Mucosa of stomach (tissue), 1 donor: ENCODE measurements around the gene PRELID3B.
"Not testable (repeated sequence)": the region's sequence is repeated elsewhere in the genome, so short reads cannot be mapped to it uniquely, and the experiment has no call there.

ENCODE experiments used
- H3K27me3 ChIP-seq: one replicate; pipeline ENCODE4 v1.7.0; 2013; ENCODE audit warnings: mild to moderate bottlenecking, low read length; ENCODE audit not compliant: control insufficient read depth, insufficient read depth
- H3K36me3 ChIP-seq: one replicate; pipeline ENCODE4 v1.7.0; 2013; ENCODE audit warnings: low read length; ENCODE audit not compliant: control insufficient read depth, insufficient read depth
- H3K4me1 ChIP-seq: one replicate; pipeline ENCODE4 v1.7.0; 2013; ENCODE audit warnings: mild to moderate bottlenecking, low read length; ENCODE audit not compliant: control insufficient read depth, insufficient read depth
- H3K4me3 ChIP-seq: one replicate; pipeline ENCODE4 v1.7.0; 2013; ENCODE audit warnings: low read length
- H3K9ac ChIP-seq: one replicate; pipeline ENCODE4 v1.7.0; 2013; ENCODE audit warnings: mild to moderate bottlenecking, low read length, moderate library complexity
- H3K9me3 ChIP-seq: one replicate; pipeline ENCODE4 v1.7.0; 2013; ENCODE audit warnings: mild to moderate bottlenecking, low read length, moderate library complexity; ENCODE audit not compliant: control insufficient read depth
- donor health status: Pancreatic carcinoma.

PRELID3B gene

GRCh38 chr20:59013031-59013951 lies 29.3 kb downstream of the PRELID3B start:
- no peak overlapping the region for H3K9ac ChIP-seq
- no peaks in the 10 kb centered on the region for H3K36me3 ChIP-seq
- no peak overlapping the region for H3K4me3 ChIP-seq
- no peaks in the 10 kb centered on the region for H3K9me3 ChIP-seq
- no peaks in the 10 kb centered on the region for H3K27me3 ChIP-seq
- H3K4me1 ChIP-seq: peaks cover 20% of the 10 kb centered on the region

- H3K9ac ChIP-seq, H3K36me3 ChIP-seq, H3K27me3 ChIP-seq, H3K9me3 ChIP-seq, H3K4me3 ChIP-seq: not testable (repeated sequence)
- H3K4me1 ChIP-seq: peaks cover 31% of the 10 kb centered on the region
These were observed 30.8 kb downstream of the PRELID3B start for GRCh38 chr20:59011874-59012157.

- Histone ChIP-seq H3K9me3 (no peaks in the 10 kb centered on the region), H3K4me1 (peaks cover 34% of the 10 kb centered on the region), H3K36me3 (no peaks in the 10 kb centered on the region), H3K4me3 (no peak overlapping the region), H3K27me3 (no peaks in the 10 kb centered on the region), H3K9ac (no peak overlapping the region)
These were observed 31.4 kb downstream of the PRELID3B start for GRCh38 chr20:59010995-59011873.

- no peak overlapping the region for H3K9ac ChIP-seq
- peaks cover 41% of the 10 kb centered on the region for H3K4me1 ChIP-seq
- H3K27me3 ChIP-seq: no peaks in the 10 kb centered on the region
- no peaks in the 10 kb centered on the region for H3K36me3 ChIP-seq
- H3K4me3 ChIP-seq: no peak overlapping the region
- H3K9me3 ChIP-seq: no peaks in the 10 kb centered on the region
These were observed 32.1 kb downstream of the PRELID3B start for GRCh38 chr20:59010321-59010994.

- Histone ChIP-seq H3K27me3 (no peaks in the 10 kb centered on the region), H3K4me1 (peaks cover 54% of the 10 kb centered on the region), H3K4me3 (no peak overlapping the region), H3K9ac (no peak overlapping the region), H3K36me3 (no peaks in the 10 kb centered on the region), H3K9me3 (no peaks in the 10 kb centered on the region)
These were observed 33.8 kb downstream of the PRELID3B start for GRCh38 chr20:59008715-59009336.

- Histone ChIP-seq H3K4me3 (no peak overlapping the region), H3K9ac (peak overlapping the region; percentile 45), H3K27me3 (no peaks in the 10 kb centered on the region), H3K9me3 (no peaks in the 10 kb centered on the region), H3K36me3 (no peaks in the 10 kb centered on the region), H3K4me1 (peaks cover 58% of the 10 kb centered on the region)
These were observed 34.7 kb downstream of the PRELID3B start for GRCh38 chr20:59007665-59008511.

GRCh38 chr20:59006864-59007664 lies 35.5 kb downstream of the PRELID3B start, which contains the start of gene CTSZ:
TSS of gene CTSZ (minus strand) at chr20:59007254. CDS start at chr20:59007128, 126 bp downstream.
- Histone ChIP-seq H3K9ac (peak within 1 kb of the TSS; percentile 91), H3K9me3 (no peaks in the 10 kb centered on the region), H3K36me3 (no peaks in the 10 kb centered on the region), H3K4me1 (peaks cover 58% of the 10 kb centered on the region), H3K4me3 (peak within 1 kb of the TSS; percentile 56), H3K27me3 (no peaks in the 10 kb centered on the region)

GRCh38 chr20:59006167-59006863 lies 36.3 kb downstream of the PRELID3B start:
- Histone ChIP-seq H3K9me3 (no peaks in the 10 kb centered on the region), H3K4me3 (peak overlapping the region; percentile 56), H3K27me3 (no peaks in the 10 kb centered on the region), H3K4me1 (peaks cover 54% of the 10 kb centered on the region), H3K36me3 (no peaks in the 10 kb centered on the region), H3K9ac (peak overlapping the region; percentile 91)

GRCh38 chr20:59005523-59006166 lies 36.9 kb downstream of the PRELID3B start:
- Histone ChIP-seq H3K27me3 (no peaks in the 10 kb centered on the region), H3K9ac (peak overlapping the region; percentile 91), H3K9me3 (no peaks in the 10 kb centered on the region), H3K4me3 (peak overlapping the region; percentile 56), H3K4me1 (peaks cover 48% of the 10 kb centered on the region), H3K36me3 (no peaks in the 10 kb centered on the region)
